NCI-H1694 (cell line): ENCODE data around the gene CR1.
"Not testable (repeated sequence)": the region's sequence is repeated elsewhere in the genome, so short reads cannot be mapped to it uniquely, and the experiment has no call there.

Source experiments
- DNase-seq: peaks from one replicate; lab custom pipeline; 2025; lab: John Stamatoyannopoulos, UW

CR1 gene

DNA sequence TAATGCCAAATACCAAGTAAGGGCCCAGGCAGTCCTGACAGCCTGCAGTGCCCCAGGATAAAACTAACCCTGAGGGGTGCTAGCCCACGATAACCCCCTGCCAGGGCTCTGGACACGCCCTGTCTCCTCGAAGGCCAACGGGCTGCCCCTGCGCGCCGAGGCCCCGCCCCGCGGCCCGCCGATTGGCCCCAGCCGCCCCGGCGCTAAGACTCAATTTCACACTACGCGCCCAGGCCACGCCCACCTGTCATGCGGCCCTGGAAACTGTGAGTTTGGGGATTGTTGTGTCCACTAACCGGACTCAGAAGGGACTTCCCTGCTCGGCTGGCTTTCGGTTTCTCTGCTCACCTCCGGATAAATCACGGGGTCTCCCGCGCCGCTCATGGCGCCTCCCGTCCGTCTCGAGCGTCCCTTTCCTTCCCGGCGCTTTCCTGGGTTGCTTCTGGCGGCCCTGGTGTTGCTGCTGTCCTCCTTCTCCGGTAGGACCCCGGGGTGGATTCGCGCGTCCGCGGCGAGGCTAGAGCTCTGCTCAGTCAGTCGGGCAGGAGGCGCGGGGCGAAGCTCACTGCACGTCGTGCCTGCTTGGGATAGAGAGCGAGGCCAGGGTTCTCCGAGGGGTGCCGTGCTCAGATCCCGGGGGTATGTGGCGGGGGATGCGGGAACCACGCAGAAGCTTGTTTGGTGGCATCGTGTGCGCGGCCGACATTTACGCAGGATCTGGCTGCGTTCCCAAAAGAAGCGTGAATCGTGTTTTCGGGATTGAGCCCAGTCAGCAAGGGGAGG, 149.1 kb downstream of the CR1 start, which contains the start of gene CR1L:
Gene CR1L (plus strand): TSS at position 282 of the 783 bp plus-strand sequence. CDS start 101 bp downstream, at position 383.
- no peak for DNase-seq

DNA sequence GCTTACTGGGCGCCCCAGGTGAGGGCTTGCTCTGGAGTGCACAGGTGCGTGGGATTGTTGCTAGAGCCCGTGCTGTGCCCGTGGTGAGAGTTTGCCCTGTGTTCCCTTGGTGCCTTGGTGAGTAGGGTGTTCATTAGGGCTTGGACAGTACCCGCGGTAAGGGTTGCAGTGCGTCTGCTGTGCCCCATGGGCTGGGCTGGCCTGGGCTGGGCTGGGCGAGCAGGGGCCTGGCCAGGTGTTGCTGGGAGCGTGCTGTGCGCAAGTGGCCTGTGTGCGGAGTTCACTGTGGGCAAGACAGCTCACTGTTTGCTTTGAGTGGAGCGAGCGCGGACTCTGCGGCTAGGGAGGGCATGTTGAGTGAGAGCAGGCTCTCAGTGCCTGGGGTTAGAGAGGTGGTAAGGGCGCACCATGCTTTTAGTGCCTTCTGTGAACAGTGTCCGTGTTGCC, 149.7 kb downstream of the CR1 start:
- DNase-seq = no peak

DNA sequence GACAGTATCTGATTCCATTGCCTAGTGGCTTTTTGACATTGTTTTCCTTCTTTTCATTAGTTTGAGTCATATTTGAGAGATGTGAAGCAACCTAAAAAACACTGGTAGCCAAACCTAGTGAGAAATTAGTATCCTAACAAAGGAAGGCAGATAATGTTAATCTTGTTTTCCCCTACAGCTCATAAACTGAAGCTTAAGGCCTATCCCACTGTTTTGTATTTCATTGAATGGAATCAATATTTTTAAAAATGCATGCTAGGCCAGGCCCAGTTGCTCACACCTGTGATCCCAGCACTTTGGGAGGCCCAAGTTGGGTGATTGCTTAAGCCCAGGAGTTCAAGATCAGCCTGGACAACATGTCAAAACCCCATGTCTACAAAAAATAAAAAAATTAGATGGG, 150.2 kb downstream of the CR1 start:
- no peak for DNase-seq

- DNase-seq = no peak
Observed at GRCh38 chr1:207646944-207647579, 151.1 kb downstream of the CR1 start.

GRCh38 chr1:207647671-207648333, 151.8 kb downstream of the CR1 start:
- no peak for DNase-seq

- DNase-seq = no peak
Observed at GRCh38 chr1:207648334-207649209, 152.6 kb downstream of the CR1 start.

GRCh38 chr1:207649210-207649753, 153.3 kb downstream of the CR1 start:
- no peak for DNase-seq

- DNase-seq = no peak
Observed at GRCh38 chr1:207649865-207650580, 154.1 kb downstream of the CR1 start.

GRCh38 chr1:207651583-207651982, 155.6 kb downstream of the CR1 start:
- no peak for DNase-seq

- DNase-seq = no peak
Observed at GRCh38 chr1:207654320-207654719, 158.4 kb downstream of the CR1 start.

- no peak for DNase-seq
Observed at GRCh38 chr1:207658408-207658807, 162.5 kb downstream of the CR1 start.

DNA sequence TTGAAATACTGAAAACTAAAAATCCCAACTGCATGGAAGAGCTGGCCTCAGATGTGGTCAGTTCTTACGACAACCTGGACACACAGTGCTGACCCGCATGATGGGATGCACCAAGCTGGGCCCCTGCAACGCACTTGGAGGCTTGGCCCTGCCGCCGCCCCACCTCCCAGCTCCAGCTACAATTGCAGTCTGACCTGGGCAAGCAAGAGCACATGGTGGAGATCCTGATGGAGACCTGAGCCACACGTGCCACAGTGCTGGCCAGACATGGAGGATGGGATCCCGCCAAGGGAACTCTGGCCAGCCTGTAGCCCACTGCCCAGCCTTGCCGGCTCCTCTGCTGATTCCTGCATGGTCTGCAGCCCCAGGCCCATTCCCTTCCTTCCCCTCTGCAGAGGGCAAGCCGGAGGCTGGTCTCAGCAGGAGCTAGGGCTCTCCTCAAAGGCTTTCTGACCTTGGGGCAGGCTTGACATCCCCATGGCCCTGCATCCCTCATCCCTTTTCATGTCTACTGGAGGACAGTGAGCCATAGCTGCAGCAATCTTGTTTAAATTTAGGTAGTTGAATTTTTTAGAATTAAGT, 163.0 kb downstream of the CR1 start:
- DNase-seq = no peak

DNA sequence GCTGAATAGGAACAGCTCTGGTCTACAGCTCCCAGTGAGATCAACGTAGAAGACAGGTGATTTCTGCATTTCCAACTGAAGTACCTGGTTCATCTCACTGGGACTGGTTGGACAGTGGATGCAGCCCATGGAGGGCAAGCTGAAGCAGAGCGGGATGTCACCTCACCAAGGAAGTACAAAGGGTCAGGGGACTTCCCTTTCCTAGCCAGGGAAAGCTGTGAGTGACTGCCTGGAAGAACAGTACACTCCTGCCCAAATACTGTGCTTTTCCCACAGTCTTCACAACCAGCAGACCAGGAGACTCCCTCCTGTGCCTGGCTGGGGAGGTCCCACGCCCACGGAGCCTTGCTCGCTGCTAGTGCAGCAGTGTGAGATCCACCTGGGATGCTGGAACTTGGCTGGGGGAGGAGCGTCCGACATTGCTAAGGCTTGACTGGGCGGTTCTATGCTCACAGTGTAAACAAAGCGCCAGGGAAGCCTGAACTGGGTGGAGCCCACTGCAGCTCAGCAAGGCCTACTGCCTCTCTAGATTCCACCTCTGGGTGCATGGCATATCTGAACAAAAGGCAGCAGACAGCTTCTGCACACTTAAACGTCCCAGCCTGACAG, 163.7 kb downstream of the CR1 start:
- DNase-seq = no peak

DNA sequence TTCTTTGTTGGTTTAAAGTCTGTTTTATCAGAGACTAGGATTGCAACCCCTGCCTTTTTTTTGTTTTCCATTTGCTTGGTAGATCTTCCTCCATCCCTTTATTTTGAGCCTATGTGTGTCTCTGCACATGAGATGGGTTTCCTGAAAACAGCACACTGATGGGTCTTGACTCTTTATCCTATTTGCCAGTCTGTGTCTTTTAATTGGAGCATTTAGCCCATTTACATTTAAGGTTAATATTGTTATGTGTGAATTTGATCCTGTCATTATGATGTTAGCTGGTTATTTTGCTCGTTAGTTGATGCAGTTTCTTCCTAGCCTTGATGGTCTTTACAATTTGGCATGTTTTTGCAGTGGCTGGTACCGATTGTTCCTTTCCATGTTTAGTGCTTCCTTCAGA, 165.5 kb downstream of the CR1 start:
- DNase-seq = not testable (repeated sequence)

GRCh38 chr1:207666342-207666741, 170.4 kb downstream of the CR1 start:
- no peak for DNase-seq

DNA sequence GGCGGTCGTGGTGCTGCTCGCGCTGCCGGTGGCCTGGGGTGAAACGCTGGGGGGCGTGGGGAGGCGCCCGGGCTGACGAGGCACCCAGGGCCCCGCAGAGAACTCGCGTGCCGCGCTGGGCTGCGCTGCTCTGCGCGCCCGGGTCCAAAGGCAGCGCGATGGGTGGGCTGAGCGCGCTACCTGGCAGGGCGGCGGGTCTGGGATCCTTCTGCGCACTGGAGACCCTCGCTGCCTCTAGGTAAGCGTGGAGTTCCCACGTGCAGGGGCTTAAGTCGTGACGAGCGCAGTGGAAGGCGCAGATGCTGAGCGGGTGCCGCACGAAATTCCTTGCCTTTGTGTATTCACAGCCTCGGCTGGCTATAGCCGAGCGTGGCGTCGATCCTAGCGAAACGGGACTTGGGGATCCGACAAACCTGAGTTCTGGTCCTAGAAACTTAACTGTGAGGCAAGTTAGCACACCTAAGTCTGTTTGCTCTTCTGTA, 173.6 kb downstream of the CR1 start:
- DNase-seq = no peak

DNA sequence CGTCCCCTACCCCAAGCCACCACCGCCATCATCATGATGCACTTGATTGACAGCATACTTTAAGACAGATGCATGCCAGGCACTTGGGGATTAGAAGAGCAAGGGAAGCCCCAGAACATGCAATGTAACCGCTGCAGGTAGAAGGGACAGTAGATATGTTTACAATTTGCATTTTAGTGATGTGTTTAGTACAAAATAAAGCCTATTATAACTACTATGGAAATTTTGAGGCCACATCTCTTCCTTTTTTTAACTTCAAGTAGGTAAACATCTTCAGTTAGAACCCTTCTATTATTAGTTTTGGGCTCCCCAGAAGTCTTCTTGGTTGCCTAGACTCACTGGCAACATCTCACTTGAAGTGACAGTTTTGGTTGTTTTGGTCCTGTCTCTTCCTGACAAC, 174.2 kb downstream of the CR1 start:
- DNase-seq = no peak

DNA sequence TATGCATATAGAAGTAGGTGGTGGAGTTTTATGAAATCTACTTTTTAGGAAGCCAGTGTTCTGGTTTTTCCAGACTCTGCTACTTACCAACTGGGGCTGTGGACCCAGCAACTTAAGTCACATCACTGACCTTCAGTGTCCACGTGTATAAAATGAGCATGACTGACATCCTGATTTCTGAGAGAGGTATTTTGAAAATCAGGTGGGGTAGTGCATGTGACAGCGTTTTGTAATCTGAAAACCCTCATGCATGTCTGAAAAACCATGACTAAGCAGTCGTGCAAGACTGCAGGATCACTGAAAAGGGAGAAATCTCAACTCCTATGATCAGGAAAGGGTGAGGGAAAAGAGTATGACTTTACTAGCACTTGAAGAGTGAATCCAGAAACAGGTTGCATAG, 175.0 kb downstream of the CR1 start:
- DNase-seq = no peak

DNA sequence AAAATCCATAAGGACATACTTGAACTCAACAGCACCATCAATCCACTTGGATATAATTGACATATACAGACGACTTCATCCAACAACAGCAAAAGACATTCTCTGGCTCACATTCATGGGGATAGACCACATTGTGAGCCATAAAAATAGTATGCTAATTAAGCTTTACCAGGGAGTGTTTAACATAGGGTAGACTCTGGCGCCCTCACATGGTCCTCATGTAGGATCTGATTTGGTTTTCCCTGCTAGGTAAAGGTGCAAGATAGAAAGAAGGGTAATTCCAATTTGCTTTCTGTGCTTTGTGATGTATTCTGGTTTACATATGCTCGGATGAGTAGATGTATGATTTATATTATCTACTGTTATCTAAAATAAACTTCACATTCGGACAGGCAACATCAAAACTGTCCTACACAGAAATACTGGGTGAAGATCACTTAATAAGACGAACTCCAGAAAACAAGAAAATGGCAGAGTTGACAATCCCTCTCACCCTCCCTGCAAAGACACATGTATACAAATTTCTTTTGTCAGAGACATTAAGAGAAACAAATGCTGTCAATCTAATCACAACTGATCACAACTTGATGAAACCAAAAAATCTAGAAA, 176.7 kb downstream of the CR1 start:
- peak; percentile 54 for DNase-seq

DNA sequence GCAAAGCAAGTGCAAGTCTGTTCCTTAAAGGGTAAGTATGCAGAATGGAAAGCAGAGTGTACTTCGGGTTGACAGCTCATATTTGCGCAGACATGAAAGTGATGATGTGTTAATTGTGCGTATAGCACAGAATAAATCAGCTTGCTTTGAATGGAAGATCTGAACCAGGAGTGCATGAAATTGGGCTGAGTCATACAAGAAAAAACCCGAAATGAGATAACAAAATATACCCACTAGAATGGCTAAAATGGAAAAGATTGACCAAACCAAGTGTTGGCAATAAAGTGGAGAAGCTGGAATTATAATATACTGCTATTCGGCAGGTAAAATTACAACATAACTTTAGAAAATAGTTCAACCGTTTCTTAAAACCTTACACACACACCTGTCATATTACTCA, 177.4 kb downstream of the CR1 start:
- no peak for DNase-seq
